DMS79 (cell line): ENCODE data around the gene ECPAS.
"Not testable (repeated sequence)": the region's sequence is repeated elsewhere in the genome, so short reads cannot be mapped to it uniquely, and the experiment has no call there.

Source experiments
- DNase-seq: peaks from one replicate; lab custom pipeline; 2025; lab: John Stamatoyannopoulos, UW

ECPAS gene

GRCh38 chr9:111348821-111349271 lies 135.3 kb downstream of the ECPAS start:
- no peak for DNase-seq

GRCh38 chr9:111334318-111334863 lies 149.8 kb downstream of the ECPAS start:
- DNase-seq, result not testable (repeated sequence)

GRCh38 chr9:111330124-111330523 lies 154.1 kb downstream of the ECPAS start, which contains the start of gene OR2K2:
Gene OR2K2 (minus strand): TSS chr9:111330224. CDS start chr9:111328433, 1,791 bp downstream.
- DNase-seq, result no peak

GRCh38 chr9:111320631-111321030 lies 163.6 kb downstream of the ECPAS start:
- no peak for DNase-seq

- no peak for DNase-seq
These were observed 167.4 kb downstream of the ECPAS start for GRCh38 chr9:111316796-111317195.
